Body of pancreas (tissue), 4 donors: ENCODE results near the gene NLRC3. TPM values are rescaled to one million over a fixed set of nuclear protein-coding genes. Genes with fewer than 3 reads are reported as not detected.

Source experiments
- ATAC-seq: fragments of 150-250 bp; one replicate; pipeline ENCODE4 v1.9.1; 2016
- DNase-seq, 4 donors: peaks; one replicate each; pipeline ENCODE4 v3.0.0-alpha.2; 2019
- H3K27ac ChIP-seq, 4 donors: fragments of 200-600 bp; sonication (generic); 1 replicate in 3 of 4; 2 replicates in 1 of 4; pipeline versions ENCODE4 v1.5.1 to v1.6.1; 2016 to 2019; ENCODE audit warnings: mild to moderate bottlenecking in 1 of 4, mixed read lengths in 1 of 4, moderate library complexity in 1 of 4
- H3K27me3 ChIP-seq, 2 donors: fragments of 200-600 bp; sonication (generic); one replicate each; pipeline ENCODE4 v1.6.0; 2016; ENCODE audit warnings: mild to moderate bottlenecking in 1 of 2
- H3K36me3 ChIP-seq, 2 donors: fragments of 200-600 bp; sonication (generic); replicated peaks in 1 of 2; 2 replicates each; pipeline ENCODE4 v1.5.1; 2016; ENCODE audit warnings: low read depth in 2 of 2; ENCODE audit not compliant: insufficient read depth in 1 of 2
- H3K4me1 ChIP-seq: fragments of 200-600 bp; sonication (generic); one replicate; pipeline ENCODE4 v1.6.0; 2016
- H3K4me3 ChIP-seq, 2 donors: fragments of 200-600 bp; sonication (generic); 1 replicate in 1 of 2; 2 replicates in 1 of 2; pipeline ENCODE4 v1.5.1; 2016 to 2019
- H3K9me3 ChIP-seq, 3 donors: fragments of 200-600 bp; sonication (generic); 1 replicate in 2 of 3; 2 replicates in 1 of 3; pipeline ENCODE4 v1.5.1; 2016
- POLR2A ChIP-seq, 3 donors: fragments of 450-650 bp; IDR thresholded peaks; one replicate each; pipeline ENCODE4 v1.6.1; 2016; ENCODE audit warnings: antibody characterized with exemption in 3 of 3, mild to moderate bottlenecking in 2 of 3
- WGBS, 2 donors: methylation state at CpG; one replicate each; pipeline ENCODE4 v1.1.5; 2017; 5-methylcytosine and 5-hydroxymethylcytosine counted together
- intact Hi-C: fragments of 100-400 bp; cut with DNase I; formaldehyde crosslinking; loops from one replicate; pipeline ENCODE4 v1.15.1; 2023
- total RNA-seq, 2 donors: library from RNA; depleted of rRNA; stranded (reverse); fragments of >200 nt; gene quantifications; one replicate each; pipeline ENCODE4 v1.1.0, GENCODE V29; 2016
- TF ChIP-seq, protein P1 (sequence below), 7 experiments: fragments of 450-650 bp in 4 of 7; fragments of 200-600 bp in 3 of 7; sonication (generic) in 3 of 7; IDR thresholded peaks; one replicate each; pipeline ENCODE4 v1.5.1; 2016 to 2019; ENCODE audit warnings: antibody characterized with exemption in 7 of 7

NLRC3 gene
- total RNA-seq, 2 donors from 2014 or later, result 0.78 to 1.3 TPM

DNA sequence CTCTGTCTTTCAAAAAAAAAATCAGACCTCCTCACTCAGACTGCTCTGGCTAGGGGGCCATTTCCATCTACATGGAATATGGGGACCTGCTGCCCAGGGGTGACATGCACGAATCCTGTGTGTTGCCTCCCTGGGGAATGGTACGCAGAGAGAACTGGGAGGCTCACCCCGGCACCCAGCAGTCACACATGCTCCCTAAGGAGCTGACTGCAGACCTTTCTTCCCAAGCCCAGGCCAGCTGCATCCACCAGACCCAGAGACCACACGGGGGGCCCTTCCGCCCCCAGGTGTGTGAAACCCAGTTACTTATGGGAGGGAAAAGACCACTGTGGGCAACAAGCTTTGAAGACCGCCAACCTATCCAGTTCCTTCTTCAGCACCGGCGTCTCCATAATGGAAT is 7.2 kb upstream of the NLRC3 start:
- no peaks in the 10 kb centered on the region for H3K4me1 ChIP-seq
- 93 to 94% methylated on average over 7 to 8 of the region's 8 CpGs for WGBS, 2 donors
- no peaks in the 10 kb centered on the region for H3K36me3 ChIP-seq
- no peak overlapping the region for H3K27ac ChIP-seq
- H3K9me3 ChIP-seq, result no peaks in the 10 kb centered on the region
- no peak for TF ChIP-seq POLR2A (IDR thresholded peaks at IDR 0.05)
- TF ChIP-seq, protein P1, sequence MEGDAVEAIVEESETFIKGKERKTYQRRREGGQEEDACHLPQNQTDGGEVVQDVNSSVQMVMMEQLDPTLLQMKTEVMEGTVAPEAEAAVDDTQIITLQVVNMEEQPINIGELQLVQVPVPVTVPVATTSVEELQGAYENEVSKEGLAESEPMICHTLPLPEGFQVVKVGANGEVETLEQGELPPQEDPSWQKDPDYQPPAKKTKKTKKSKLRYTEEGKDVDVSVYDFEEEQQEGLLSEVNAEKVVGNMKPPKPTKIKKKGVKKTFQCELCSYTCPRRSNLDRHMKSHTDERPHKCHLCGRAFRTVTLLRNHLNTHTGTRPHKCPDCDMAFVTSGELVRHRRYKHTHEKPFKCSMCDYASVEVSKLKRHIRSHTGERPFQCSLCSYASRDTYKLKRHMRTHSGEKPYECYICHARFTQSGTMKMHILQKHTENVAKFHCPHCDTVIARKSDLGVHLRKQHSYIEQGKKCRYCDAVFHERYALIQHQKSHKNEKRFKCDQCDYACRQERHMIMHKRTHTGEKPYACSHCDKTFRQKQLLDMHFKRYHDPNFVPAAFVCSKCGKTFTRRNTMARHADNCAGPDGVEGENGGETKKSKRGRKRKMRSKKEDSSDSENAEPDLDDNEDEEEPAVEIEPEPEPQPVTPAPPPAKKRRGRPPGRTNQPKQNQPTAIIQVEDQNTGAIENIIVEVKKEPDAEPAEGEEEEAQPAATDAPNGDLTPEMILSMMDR (IDR thresholded peaks at IDR 0.05), result no peak
- DNase-seq (no peak), ATAC-seq (no peak)
- intact Hi-C loops, result no loop called here
- no peaks in the 10 kb centered on the region for H3K27me3 ChIP-seq
- H3K4me3 ChIP-seq, result no peak overlapping the region

DNA sequence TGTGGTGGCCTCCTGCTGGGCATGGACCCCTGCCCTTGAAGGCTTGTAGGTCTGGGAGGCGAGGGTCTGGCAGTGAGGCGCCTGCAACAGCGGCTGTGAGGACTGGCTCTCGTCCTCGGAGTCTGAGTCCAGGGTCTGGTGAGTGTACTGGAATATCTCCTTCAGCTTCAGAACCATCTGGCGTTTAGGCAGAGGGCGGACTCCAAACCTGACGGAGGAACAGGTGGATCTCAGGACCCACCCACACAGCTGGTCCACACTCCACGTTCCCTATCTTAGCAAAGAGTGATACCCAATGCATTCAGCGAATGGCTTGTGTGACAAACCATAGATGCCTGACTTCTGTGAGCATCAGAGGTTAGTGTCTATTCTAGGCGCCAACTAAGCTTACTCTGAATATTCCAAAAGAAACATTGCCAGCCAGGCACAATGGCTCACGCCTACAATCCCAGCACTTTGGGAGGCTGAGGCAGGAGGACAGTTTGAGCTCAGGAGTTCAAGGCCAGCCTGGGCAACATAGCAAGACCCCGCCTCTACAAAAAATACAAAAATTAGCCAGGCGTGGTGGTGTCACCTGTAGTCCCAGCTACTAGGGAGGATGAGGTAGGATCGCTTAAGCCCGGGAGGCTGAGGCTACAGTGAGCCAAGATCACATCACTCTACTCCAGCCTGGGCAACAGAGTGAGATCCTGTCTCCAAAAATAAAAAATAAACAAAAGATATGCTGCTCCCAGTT is 6.3 kb upstream of the NLRC3 start:
- Histone ChIP-seq H3K4me3 (no peak overlapping the region), H3K36me3 (no peaks in the 10 kb centered on the region), H3K9me3 (no peaks in the 10 kb centered on the region), H3K4me1 (no peaks in the 10 kb centered on the region), H3K27ac (no peak overlapping the region), H3K27me3 (no peaks in the 10 kb centered on the region)
- no peak for DNase-seq
- ATAC-seq, result no peak
- WGBS, 2 donors, result 89 to 94% methylated on average over 9 to 16 of the region's 16 CpGs
- intact Hi-C loops, result no loop called here
- no peak for TF ChIP-seq POLR2A (IDR thresholded peaks at IDR 0.05)
- TF ChIP-seq, protein P1 (IDR thresholded peaks at IDR 0.05), result no peak

DNA sequence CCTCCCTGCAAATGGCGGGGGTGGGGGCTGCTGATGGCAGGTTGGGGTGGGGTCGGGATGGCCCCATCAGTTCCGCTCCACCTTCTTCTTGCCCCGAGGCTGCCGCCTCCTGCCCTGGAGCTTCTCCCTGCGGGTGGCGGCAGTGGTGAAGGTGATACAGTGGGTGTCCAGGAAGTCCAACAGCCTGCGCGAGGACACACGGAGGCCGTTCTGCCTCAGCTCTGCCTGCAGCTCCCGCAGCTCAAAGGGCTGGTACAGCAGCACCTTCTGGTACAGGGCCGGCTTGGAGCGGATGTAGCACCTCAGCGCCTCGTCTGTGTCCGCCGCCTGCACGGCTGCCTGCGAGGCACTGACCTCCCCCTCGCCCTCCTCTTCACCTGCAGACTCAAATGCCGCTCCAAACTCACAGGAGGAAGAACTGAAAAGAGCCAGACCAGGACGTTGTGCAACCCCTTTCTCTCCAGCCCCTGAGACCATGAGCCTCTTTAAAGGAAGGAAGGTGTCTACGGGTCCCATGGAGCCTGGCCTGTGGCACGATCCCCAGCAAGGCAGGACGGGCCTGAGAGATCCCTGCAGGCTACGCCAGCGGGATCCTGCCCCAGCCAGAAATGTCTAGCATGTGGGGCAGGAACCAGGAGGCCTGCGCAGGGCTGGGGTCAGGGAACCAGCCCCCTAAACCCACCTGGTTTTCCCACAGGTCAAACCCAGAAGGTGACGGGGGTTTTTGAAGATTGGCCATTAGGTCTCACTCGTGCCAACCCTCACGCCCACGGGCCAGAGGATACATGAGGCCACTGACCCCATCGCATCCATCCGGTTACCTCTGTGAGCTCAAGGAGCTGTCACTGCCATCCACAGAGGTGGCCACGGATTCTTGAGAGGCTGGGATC is 5.3 kb upstream of the NLRC3 start:
- no peaks in the 10 kb centered on the region for H3K9me3 ChIP-seq
- WGBS, 2 donors, result 88 to 89% methylated on average over 10 to 30 of the region's 36 CpGs

DNA sequence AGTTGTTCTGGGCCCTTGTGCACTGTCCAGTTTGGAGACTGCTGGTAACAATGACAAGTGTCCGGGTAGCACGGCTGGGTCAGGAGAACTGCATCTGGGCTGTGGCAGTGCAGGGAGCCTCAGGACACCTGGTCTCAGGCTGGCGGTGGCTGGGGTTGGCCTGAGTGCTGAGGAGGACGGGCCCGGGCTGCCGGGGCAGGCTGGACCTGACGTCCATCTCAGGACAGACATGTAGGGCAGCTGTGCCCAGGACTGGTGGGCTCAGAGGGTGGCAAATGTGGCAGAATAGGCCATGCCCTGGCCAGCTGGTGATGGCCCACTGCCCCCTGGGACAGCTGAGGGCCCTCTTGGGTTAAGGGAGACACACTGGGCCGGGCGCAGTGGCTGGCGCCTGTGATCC is 4.2 kb upstream of the NLRC3 start:
- H3K9me3 ChIP-seq, result no peaks in the 10 kb centered on the region
- no peaks in the 10 kb centered on the region for H3K27me3 ChIP-seq
- no peak for DNase-seq
- no peak overlapping the region for H3K4me3 ChIP-seq
- ATAC-seq, result no peak
- H3K4me1 ChIP-seq, result no peaks in the 10 kb centered on the region
- intact Hi-C loops, result no loop called here
- H3K27ac ChIP-seq, result no peak overlapping the region
- no peaks in the 10 kb centered on the region for H3K36me3 ChIP-seq
- no peak for TF ChIP-seq POLR2A (IDR thresholded peaks at IDR 0.05)
- TF ChIP-seq, protein P1 (IDR thresholded peaks at IDR 0.05), result no peak
- WGBS, 2 donors, result 90% methylated on average over 10 of the region's 10 CpGs; no CpG with 5 or more reads in 1 of the 2 donors

More for the DNA sequence above, 5.3 kb upstream of the NLRC3 start:
- no peaks in the 10 kb centered on the region for H3K36me3 ChIP-seq
- intact Hi-C loops, result no loop called here
- ATAC-seq (no peak), DNase-seq (no peak)
- H3K4me3 ChIP-seq, result no peak overlapping the region
- H3K4me1 ChIP-seq, result no peaks in the 10 kb centered on the region
- TF ChIP-seq, protein P1 (IDR thresholded peaks at IDR 0.05), result no peak
- no peak for TF ChIP-seq POLR2A (IDR thresholded peaks at IDR 0.05)
- no peaks in the 10 kb centered on the region for H3K27me3 ChIP-seq
- no peak overlapping the region for H3K27ac ChIP-seq
